GM19468 (cell line): ENCODE measurements around the gene DYRK4.
A peak's percentile ranks its signal among the peaks of the same experiment; 100 is the strongest.

Experiments
- ATAC-seq: cut with Tn5 transposase; IDR thresholded peaks from one replicate; pipeline ENCODE4 v1.9.1; 2021; ENCODE audit warnings: mild to moderate bottlenecking, moderate library complexity, moderate number of reproducible peaks; ENCODE audit not compliant: unreplicated experiment; ENCODE audit errors: extremely low read depth

DYRK4 gene

GRCh38 chr12:4609071-4609470, 47.1 kb downstream of the DYRK4 start:
- ATAC-seq, result no peak

DNA sequence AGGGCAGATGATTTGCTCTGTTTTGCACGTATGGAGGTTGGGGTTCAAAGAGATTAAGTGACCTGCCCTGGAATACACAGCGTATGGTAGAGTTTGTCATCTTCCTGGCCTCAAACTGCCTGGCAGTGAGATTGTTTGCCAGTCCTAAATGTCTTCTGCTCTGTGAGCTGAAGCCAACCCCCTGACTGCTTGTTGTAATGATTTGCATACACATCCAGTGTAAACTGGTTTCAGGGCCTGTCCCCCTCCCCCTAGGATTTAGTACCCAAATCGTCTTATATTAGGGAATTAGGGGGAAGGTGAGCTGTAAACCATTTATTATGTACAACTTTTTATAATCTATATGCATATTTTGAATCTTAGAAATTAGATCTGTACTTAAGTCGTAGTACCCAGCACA, 48.5 kb downstream of the DYRK4 start:
- ATAC-seq, result no peak

GRCh38 chr12:4615667-4616066, 53.7 kb downstream of the DYRK4 start:
- ATAC-seq, result no peak

- ATAC-seq, result no peak
Observed at GRCh38 chr12:4621511-4621910, 59.5 kb downstream of the DYRK4 start.

- no peak for ATAC-seq
Observed at GRCh38 chr12:4626543-4626942, 64.5 kb downstream of the DYRK4 start.

DNA sequence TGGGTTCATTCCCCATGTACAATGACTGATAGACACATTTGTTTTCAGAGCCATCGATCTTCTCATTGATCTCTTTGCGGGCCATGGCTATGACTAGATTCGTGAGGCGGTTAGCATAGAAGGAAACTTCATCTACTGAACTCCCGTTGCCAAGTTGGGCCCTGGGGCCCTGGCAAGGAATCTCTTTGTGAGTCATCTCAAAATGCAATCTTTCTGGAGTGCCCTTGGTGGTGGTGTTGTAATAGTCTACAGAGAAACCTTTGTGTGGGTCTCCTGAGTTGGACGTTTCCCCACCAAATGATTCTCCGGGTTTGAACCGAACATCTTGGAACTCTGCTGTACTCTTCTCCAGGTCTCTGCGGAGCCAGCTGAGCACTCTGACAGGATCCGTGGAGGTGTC, 66.4 kb downstream of the DYRK4 start:
- no peak for ATAC-seq

- ATAC-seq, result no peak
Observed at GRCh38 chr12:4630262-4630661, 68.3 kb downstream of the DYRK4 start.

GRCh38 chr12:4643747-4644146, 81.7 kb downstream of the DYRK4 start:
- ATAC-seq, result peak; percentile 45

GRCh38 chr12:4645023-4645422, 83.0 kb downstream of the DYRK4 start:
- ATAC-seq, result no peak

GRCh38 chr12:4648104-4648500, 86.1 kb downstream of the DYRK4 start:
- ATAC-seq, result no peak

GRCh38 chr12:4648501-4649357, 86.7 kb downstream of the DYRK4 start, which contains the start of the genes AKAP3 and NDUFA9:
AKAP3 (minus strand) TSS chr12:4649051; CDS start chr12:4638196, 10,855 bp downstream.
NDUFA9 (plus strand) TSS chr12:4649114; CDS start chr12:4649127, 13 bp downstream.
- peak; percentile 26 for ATAC-seq

DNA sequence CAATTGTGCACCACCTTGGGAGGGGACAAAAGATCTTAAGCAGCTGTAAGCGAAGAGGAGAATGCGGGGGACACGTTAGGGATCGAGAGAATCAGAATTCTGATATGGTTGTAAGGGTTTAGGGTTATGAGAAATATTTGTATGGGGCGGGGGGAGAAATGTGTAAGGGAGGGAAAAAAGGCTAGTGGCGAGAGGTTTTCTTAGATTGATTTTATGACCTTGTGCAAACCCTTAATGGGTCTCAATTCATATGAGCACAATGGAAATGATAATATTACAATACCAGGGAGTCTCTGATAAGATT, 87.3 kb downstream of the DYRK4 start:
- no peak for ATAC-seq

DNA sequence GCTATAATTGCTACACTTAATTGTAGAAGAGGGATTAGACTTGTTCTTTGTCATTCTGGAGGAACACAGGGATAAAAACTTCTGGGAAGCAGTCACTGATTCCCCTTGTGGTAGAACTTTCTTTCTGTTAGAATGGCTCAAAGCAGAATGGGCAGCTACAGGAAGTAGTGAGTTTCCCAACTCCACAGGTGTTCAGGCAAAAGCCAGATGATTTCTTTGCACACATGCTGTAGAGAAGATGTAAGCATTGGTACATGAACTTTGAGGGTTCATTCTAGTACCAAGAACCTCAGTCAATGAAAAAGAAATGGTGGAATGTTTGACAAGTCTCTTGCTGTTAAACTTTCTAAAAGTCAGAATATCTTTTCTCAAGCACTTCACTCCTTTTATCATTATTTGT, 91.2 kb downstream of the DYRK4 start:
- ATAC-seq, result no peak

GRCh38 chr12:4653691-4654090, 91.7 kb downstream of the DYRK4 start:
- ATAC-seq, result no peak
